BE2C (cell line): ENCODE measurements around the gene CCDC157.
"Not testable (repeated sequence)": the region's sequence is repeated elsewhere in the genome, so short reads cannot be mapped to it uniquely, and the experiment has no call there.

Experiments used
- DNase-seq: peaks from one replicate; pipeline ENCODE4 v3.0.0-alpha.2; 2020
- H3K27me3 ChIP-seq: fragments of 250-450 bp; sonication (Bioruptor Pico); 2 replicates; pipeline ENCODE4 v1.5.1; 2020; ENCODE audit warnings: mild to moderate bottlenecking
- H3K36me3 ChIP-seq: fragments of 250-450 bp; sonication (Bioruptor Pico); 2 replicates; pipeline ENCODE4 v1.5.1; 2020; ENCODE audit warnings: mild to moderate bottlenecking
- H3K4me1 ChIP-seq: fragments of 250-450 bp; sonication (Bioruptor Pico); 2 replicates; pipeline ENCODE4 v1.5.1; 2020
- H3K4me3 ChIP-seq: 2 replicates; pipeline ENCODE4 v1.5.1; 2011; ENCODE audit warnings: low read depth, low read length
- H3K9me3 ChIP-seq: fragments of 250-450 bp; sonication (Bioruptor Pico); 2 replicates; pipeline ENCODE4 v1.5.1; 2020
- TF ChIP-seq, protein P1 (sequence below): IDR thresholded peaks from 2 replicates; pipeline ENCODE4 v1.5.1; 2012; ENCODE audit warnings: mild to moderate bottlenecking, low read depth, low read length

The CCDC157 gene

DNA sequence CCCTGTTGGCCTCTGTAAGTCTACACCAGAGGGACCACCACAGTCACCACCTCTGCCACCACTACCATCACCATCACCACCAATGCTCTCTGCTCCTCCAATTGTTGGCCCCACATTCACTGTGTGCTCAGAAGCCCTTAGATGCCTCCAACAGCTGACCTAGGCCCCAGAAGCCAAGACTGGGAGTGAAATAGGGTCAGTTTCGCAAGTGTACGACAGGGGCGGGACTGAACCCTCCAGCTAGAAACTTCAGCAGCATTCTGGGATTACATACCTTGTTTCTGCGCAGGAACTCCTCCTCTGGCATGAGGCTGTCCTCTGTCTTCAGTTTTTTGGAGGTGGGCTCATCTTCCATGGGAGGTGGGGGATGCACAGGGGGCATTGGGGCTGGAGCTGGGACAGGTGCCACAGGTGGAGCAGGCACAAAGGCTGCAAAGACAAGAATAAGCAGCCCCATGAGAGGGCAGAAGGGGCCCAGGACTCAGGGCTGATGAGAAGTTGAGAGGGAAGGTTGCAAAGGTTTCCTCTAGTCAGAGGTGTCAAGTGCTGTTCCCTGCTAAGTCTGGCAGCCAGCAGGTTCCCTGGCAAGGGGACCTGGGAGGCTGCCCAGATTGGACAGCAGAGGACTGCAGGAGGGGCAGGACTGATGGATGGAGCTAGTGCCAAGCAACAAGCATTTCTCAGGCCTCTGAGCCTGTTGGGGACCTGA, 19.9 kb upstream of the CCDC157 start:
- no peak overlapping the region for H3K4me3 ChIP-seq
- no peaks in the 10 kb centered on the region for H3K27me3 ChIP-seq
- peaks cover 95% of the 10 kb centered on the region for H3K36me3 ChIP-seq
- DNase-seq = no peak
- TF ChIP-seq, protein P1, sequence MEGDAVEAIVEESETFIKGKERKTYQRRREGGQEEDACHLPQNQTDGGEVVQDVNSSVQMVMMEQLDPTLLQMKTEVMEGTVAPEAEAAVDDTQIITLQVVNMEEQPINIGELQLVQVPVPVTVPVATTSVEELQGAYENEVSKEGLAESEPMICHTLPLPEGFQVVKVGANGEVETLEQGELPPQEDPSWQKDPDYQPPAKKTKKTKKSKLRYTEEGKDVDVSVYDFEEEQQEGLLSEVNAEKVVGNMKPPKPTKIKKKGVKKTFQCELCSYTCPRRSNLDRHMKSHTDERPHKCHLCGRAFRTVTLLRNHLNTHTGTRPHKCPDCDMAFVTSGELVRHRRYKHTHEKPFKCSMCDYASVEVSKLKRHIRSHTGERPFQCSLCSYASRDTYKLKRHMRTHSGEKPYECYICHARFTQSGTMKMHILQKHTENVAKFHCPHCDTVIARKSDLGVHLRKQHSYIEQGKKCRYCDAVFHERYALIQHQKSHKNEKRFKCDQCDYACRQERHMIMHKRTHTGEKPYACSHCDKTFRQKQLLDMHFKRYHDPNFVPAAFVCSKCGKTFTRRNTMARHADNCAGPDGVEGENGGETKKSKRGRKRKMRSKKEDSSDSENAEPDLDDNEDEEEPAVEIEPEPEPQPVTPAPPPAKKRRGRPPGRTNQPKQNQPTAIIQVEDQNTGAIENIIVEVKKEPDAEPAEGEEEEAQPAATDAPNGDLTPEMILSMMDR = no peak
- H3K4me1 ChIP-seq = no peaks in the 10 kb centered on the region
- no peaks in the 10 kb centered on the region for H3K9me3 ChIP-seq

DNA sequence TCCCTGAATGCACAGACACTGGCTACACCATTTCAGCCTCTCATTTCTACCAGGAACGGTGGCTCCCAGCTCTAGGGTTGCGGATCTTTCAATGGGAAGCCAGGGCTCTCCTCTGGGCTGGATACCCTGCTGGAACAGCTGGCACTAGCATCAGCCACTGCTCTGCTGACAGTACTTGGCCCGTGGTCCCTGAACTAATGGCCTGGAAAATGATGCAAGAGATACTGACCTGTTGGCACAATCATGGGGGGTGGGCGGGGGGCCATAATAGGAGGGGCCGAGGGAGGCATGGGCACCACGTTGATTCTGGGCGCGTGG, 19.4 kb upstream of the CCDC157 start:
- TF ChIP-seq, protein P1 = no peak
- DNase-seq = no peak
- H3K4me3 ChIP-seq = no peak overlapping the region
- H3K27me3 ChIP-seq = no peaks in the 10 kb centered on the region
- H3K36me3 ChIP-seq = peaks cover 97% of the 10 kb centered on the region
- H3K4me1 ChIP-seq = no peaks in the 10 kb centered on the region
- no peaks in the 10 kb centered on the region for H3K9me3 ChIP-seq

DNA sequence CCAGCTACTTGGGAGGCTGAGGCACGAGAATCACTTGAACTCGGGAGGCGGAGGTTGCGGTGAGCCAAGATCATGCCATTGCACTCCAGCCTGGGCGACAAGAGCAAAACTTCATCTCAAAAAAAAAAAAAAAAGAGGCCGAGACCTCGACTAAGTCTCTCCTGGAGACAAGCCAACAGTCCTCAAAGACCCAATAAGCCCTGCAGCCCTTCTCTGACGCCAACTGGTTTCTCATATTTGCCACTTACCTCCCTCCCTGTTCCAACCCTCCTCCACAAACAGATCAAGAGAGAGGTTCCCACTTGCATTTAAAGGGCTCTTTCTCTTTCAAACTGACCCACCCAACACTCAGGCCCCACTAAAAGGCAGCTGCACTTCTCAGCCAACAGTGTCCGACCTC, 18.5 kb upstream of the CCDC157 start:
- not testable (repeated sequence) for H3K4me3 ChIP-seq, H3K4me1 ChIP-seq, DNase-seq, H3K9me3 ChIP-seq, H3K27me3 ChIP-seq
- peaks cover 97% of the 10 kb centered on the region for H3K36me3 ChIP-seq

DNA sequence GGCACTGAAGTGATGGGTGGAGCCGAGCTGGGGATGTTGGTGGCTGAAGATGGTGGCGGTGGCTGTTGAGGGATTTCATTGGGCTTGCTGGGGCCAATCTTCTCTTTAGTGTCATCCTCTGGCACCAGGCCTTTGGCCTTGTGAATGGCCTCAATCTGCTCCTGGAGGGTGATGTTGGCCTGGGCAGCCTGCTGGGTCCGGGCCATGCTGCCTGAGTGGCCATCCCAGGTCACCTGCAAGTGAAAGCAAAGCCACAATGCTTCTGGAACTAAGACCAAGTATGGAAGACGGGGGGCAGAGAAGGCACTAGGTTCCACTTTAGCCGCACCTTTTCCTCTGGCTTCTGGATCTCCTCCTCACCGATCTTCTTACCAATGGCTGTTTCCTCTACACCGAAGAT, 18.0 kb upstream of the CCDC157 start:
- TF ChIP-seq, protein P1 = no peak
- H3K9me3 ChIP-seq = no peaks in the 10 kb centered on the region
- peaks cover 97% of the 10 kb centered on the region for H3K36me3 ChIP-seq
- no peak for DNase-seq
- H3K4me1 ChIP-seq = no peaks in the 10 kb centered on the region
- no peak overlapping the region for H3K4me3 ChIP-seq
- H3K27me3 ChIP-seq = no peaks in the 10 kb centered on the region

DNA sequence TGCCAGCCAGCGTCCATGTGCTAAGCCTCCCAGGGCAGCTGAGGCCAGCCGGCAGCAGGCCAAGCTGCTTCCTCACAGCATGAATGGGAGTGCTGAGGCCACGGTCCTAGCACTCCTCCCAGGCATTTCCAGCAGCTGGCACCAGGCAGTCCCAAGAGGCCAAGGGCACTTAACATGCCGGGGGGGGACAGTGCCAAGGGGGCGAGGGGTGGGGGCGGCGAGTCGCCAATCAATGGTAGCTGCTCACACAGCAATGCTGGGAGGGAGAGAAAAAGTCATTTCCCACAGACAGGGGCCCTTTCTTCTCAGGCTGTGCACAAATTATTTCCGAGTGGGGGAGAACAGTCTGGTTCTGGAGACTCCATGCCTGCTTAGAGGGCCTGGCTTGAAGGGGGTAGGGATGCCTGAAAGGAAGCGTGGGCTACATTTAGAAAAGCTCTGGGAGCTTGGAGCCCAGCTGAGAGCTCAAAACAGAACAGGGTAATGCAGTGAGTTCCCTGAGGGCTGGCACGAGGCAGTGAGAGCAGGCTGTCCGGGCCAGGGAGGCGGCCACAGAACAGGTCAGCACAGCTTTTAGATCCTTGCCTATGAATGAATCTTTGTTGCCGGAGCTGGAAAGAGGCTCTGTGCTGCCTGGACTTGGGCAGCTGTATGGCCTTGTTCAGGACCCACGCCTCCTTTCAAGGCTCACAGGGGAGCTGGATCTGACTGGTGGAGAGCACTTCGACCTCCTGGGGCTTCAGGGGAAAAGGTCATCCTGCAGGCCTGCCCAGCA, 15.7 kb upstream of the CCDC157 start:
- TF ChIP-seq, protein P1 = no peak
- H3K9me3 ChIP-seq = no peaks in the 10 kb centered on the region
- DNase-seq = no peak
- H3K4me1 ChIP-seq = no peaks in the 10 kb centered on the region
- peaks cover 97% of the 10 kb centered on the region for H3K36me3 ChIP-seq
- no peak overlapping the region for H3K4me3 ChIP-seq
- no peaks in the 10 kb centered on the region for H3K27me3 ChIP-seq

DNA sequence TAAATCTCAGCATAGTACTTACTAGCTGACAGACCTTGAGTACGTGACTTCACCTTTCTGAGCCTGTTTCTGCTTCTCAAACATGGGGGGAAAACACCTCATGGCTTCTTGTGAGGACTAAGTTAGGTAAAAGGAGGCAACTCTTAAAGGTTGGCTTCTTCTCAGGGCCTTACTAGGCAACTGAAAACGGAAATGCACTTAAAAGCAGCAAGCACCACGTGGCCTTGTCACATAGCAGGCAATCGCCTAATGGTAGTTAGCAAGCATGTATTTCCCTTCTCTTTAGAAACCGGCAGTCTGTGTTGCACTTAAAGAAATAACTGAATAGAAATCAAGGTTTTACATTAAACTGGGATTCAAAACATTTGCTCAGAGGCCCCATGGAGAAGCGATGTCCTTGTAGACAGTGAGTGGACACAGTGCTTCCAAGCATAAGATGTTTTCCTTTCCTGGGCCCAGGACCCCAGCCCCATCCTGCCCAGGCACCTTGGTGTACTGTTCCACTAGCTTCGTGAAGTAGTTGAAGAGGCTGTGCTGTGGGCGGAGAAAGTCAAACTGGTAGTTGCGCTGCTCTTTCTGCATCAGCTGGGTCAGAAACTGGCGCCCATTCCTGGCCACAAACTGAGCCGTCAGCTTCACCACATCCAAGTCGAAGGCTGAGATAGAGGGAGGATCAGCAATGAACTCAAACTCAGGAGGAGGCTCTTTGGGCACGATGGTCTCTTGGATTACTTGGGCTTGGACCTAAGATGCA, 12.2 kb upstream of the CCDC157 start:
- no peaks in the 10 kb centered on the region for H3K4me1 ChIP-seq
- TF ChIP-seq, protein P1 = no peak
- no peaks in the 10 kb centered on the region for H3K9me3 ChIP-seq
- no peak for DNase-seq
- no peak overlapping the region for H3K4me3 ChIP-seq
- H3K36me3 ChIP-seq = peaks cover 82% of the 10 kb centered on the region
- H3K27me3 ChIP-seq = no peaks in the 10 kb centered on the region
